ENCODE data around the gene RPP30. TPM values are rescaled to one million over a fixed set of nuclear protein-coding genes. Genes with fewer than 3 reads are reported as not detected.

The RPP30 gene
- total and polyA plus RNA-seq, 2 of the 13 experiments (the other 11 are each of a cell fraction or from before 2014, with no cell fraction given) = 27.1 to 65.0 TPM

- ChIA-PET CTCF (ENCODE audit: low intra/inter-chr PET ratio, low total read pairs) (no interaction called here), POLR2A (no interaction called here)
- no peaks in the 10 kb centered on the region for H3K9me3 ChIP-seq (ENCODE audit: low read length)
- no peaks in the 10 kb centered on the region for H4K20me1 ChIP-seq (ENCODE audit: insufficient read depth, low read length)
- H3K4me3 ChIP-seq (replicated peaks in 1 of 3; ENCODE audit: insufficient read depth in 1 of 3, low read depth in 2 of 3, low read length in 3 of 3) = no peak overlapping the region
- no peaks in the 10 kb centered on the region for H3K36me3 ChIP-seq (replicated peaks in 1 of 2; ENCODE audit: control insufficient read depth in 1 of 2, insufficient read depth in 2 of 2, low read length in 2 of 2)
- DNase-seq (ENCODE audit: low spot score) = no peak
- BruUV-seq (replicated peaks) = no TSS peak
- in situ Hi-C loops (cut with HindIII; ENCODE audit: extremely low pct_ligation_motif_present, low pct_unique_long_range_greater_than_20kb) (no loop called here), intact Hi-C loops (cut with micrococcal nuclease; ENCODE audit: unreplicated experiment) (no loop called here)
- H3K9ac ChIP-seq (ENCODE audit: insufficient read depth, low read depth, low read length) = no peak overlapping the region
- no peaks in the 10 kb centered on the region for H3K27me3 ChIP-seq (ENCODE audit: control insufficient read depth in 1 of 2, insufficient read depth in 2 of 2, low read length in 2 of 2)
- no peak overlapping the region for H3K4me2 ChIP-seq (ENCODE audit: low read depth, low read length)
- FAIRE-seq = no peak
- WGBS (ENCODE audit: low lambda C conversion rate) = 92% methylated on average over 1 of the region's 1 CpG
- no peak for TF ChIP-seq AKNA (CRISPR knock-in tag; IDR thresholded peaks at IDR 0.05; ENCODE audit: borderline replicate concordance)
- TF ChIP-seq ZZZ3 (CRISPR knock-in tag; IDR thresholded peaks at IDR 0.05; ENCODE audit: borderline replicate concordance) = no peak
- no peak for TF ChIP-seq ATF7 (IDR thresholded peaks at IDR 0.05)
- TF ChIP-seq ATF7 (CRISPR knock-in tag; IDR thresholded peaks at IDR 0.05) = no peak
- TF ChIP-seq ZNF205 (CRISPR knock-in tag; IDR thresholded peaks at IDR 0.05) = no peak
- no peak for TF ChIP-seq ZNF432 (CRISPR knock-in tag; IDR thresholded peaks at IDR 0.05; ENCODE audit: borderline replicate concordance)
- no peak for TF ChIP-seq SNAI1 (CRISPR knock-in tag; IDR thresholded peaks at IDR 0.05; ENCODE audit: borderline replicate concordance)
- H2AFZ ChIP-seq (ENCODE audit: low read length) = no peak overlapping the region
- no peak for ATAC-seq
- H3K27ac ChIP-seq (ENCODE audit: extremely low read length, insufficient read depth, low read length) = no peak overlapping the region
- no peaks in the 10 kb centered on the region for H3K79me2 ChIP-seq (ENCODE audit: insufficient read depth, low read length)
- peaks cover 1% of the 10 kb centered on the region for H3K4me1 ChIP-seq (ENCODE audit: insufficient read depth, low read length)
These were observed 34.8 kb downstream of the RPP30 start for GRCh38 chr10:90906596-90906995.

Data from HepG2 (cell line).